NCI-H524 (cell line): ENCODE results near the gene VSIG4.
"Not testable (repeated sequence)": the region's sequence is repeated elsewhere in the genome, so short reads cannot be mapped to it uniquely, and the experiment has no call there.

Experiments
- DNase-seq, 2 experiments: peaks; one replicate each; lab custom pipeline; 2025; lab: John Stamatoyannopoulos, UW

The VSIG4 gene

DNA sequence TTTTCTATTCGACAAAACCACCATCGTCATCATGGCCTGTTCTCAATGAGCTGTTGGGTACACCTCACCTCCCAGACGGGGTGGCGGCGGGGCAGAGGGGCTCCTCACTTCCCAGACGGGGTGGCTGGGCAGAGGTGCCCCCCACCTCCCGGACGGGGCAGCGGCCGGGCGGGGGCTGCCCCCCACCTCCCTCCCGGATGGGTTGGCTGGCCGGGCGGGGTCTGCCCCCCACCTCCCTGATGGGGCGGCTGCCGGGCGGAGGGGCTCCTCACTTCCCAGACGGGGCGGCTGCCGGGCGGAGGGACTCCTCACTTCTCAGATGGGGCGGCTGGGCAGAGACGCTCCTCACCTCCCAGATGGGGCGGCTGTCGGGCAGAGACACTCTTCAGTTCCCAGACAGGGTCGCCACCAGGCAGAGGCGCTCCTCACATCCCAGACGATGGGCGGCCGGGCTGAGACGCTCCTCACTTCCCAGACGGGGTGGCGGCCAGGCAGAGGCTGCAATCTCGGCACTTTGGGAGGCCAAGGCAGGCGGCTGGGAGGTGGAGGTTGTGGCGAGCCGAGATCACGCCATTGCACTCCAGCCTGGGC lies 64.6 kb downstream of the VSIG4 start:
- DNase-seq: not testable (repeated sequence)
